Pancreas (tissue), 10 donors: ENCODE results near the gene TMEM183A. TPM values are rescaled to one million over a fixed set of nuclear protein-coding genes. Genes with fewer than 3 reads are reported as not detected.

Source experiments
- ATAC-seq, 4 donors: fragments of 200-7000 bp; cut with Tn5 transposase; one replicate each; pipeline versions ENCODE4 v1.8.0 to v1.9.1; 2020; ENCODE audit warnings: mild to moderate bottlenecking in 4 of 4, moderate library complexity in 4 of 4
- DNase-seq, 6 donors: peaks; one replicate each; pipeline ENCODE4 v3.0.0-alpha.2; 2020
- FAIRE-seq: peaks from 2 replicates; lab custom pipeline; 2012; peaks lifted over from hg19 to GRCh38; lab: Jason Lieb, UNC
- H3K27ac ChIP-seq, 4 donors: fragments of 200-600 bp; sonication (generic); 1 replicate in 3 of 4; 2 replicates in 1 of 4; pipeline versions ENCODE4 v1.5.0 to v1.8.0; 2020
- H3K27me3 ChIP-seq, 4 donors: fragments of 200-600 bp; one replicate each; pipeline ENCODE4 v1.8.0; 2021
- H3K36me3 ChIP-seq, 3 donors: fragments of 200-600 bp; sonication (generic) in 1 of 3; one replicate each; pipeline versions ENCODE4 v1.5.0 to v1.8.0; 2020 to 2021
- H3K4me1 ChIP-seq, 3 donors: fragments of 200-600 bp; one replicate each; pipeline ENCODE4 v1.8.0; 2021
- H3K4me3 ChIP-seq, 4 donors: fragments of 200-600 bp; sonication (generic) in 2 of 4; one replicate each; pipeline versions ENCODE4 v1.5.0 to v1.8.0; 2020 to 2021
- H3K9me3 ChIP-seq, 4 donors: fragments of 200-600 bp; one replicate each; pipeline ENCODE4 v1.8.0; 2021
- CTCF ChIP-seq, 4 donors: fragments of 200-600 bp; sonication (generic) in 3 of 4; IDR thresholded peaks; one replicate each; pipeline versions ENCODE4 v1.5.0 to v1.8.0; 2021; ENCODE audit warnings: antibody characterized with exemption in 4 of 4
- WGBS, 2 donors: extraction: QIAGEN DNeasy Blood & Tissue Kit; methylation state at CpG; one replicate each; pipeline ENCODE4 v1.1.7; 2013; 5-methylcytosine and 5-hydroxymethylcytosine counted together
- intact Hi-C, 3 donors: fragments of 100-400 bp; cut with DNase I; formaldehyde crosslinking; loops; one replicate each; pipeline versions ENCODE4 v1.11.1 to v1.14.2; 2022
- polyA plus RNA-seq, 2 donors: library from polyadenylated mRNA; stranded (reverse); fragments of 200-250 nt; gene quantifications; one replicate each; pipeline ENCODE4 v1.2.3, GENCODE V29; 2013
- total RNA-seq, 6 donors: library from RNA; stranded (reverse); fragmentation: NEBNext Ultra II Directional in 4 of 6; extraction: Animal tissue kit (Norgen Biotek cat#: 25700) in 4 of 6; gene quantifications; one replicate each; pipeline versions ENCODE4 v1.2.1 to v1.2.4, GENCODE V29; 2021 to 2023
- donor health status: healthy with polysubstance abuse.
- donor health status: DM: no; HTN: no; CAD: no; lungs with moderate emphysema.
- donor health status: DM: no; HTN: no; CAD: no.
- donor health status: control.
- donor health status: control.
- donor health status: Bipolar disorder and iron deficiency.
- donor health status: DM: yes; HTN: yes; CAD: no.
- donor health status: DM: no; HTN: no; CAD: no.
- donor health status: DM: no; HTN: no; CAD: no.
- donor health status: DM: yes; HTN: yes; CAD: no.

Gene TMEM183A
- total and polyA plus RNA-seq, 8 donors = 16.6 to 38.7 (median 30.6) TPM

GRCh38 chr1:203050826-203051225, 43.7 kb downstream of the TMEM183A start:
- no peaks in the 10 kb centered on the region for H3K4me1 ChIP-seq
- no peaks in the 10 kb centered on the region for H3K9me3 ChIP-seq
- intact Hi-C loops = no loop called here
- no peak overlapping the region for H3K27ac ChIP-seq
- FAIRE-seq = no peak
- ATAC-seq = no peak
- TF ChIP-seq CTCF (IDR thresholded peaks at IDR 0.05) = no peak
- 67 to 69% methylated on average over 4 of the region's 4 CpGs for WGBS, 2 donors
- no peak for DNase-seq
- no peaks in the 10 kb centered on the region for H3K27me3 ChIP-seq
- no peak overlapping the region for H3K4me3 ChIP-seq
- no peaks in the 10 kb centered on the region for H3K36me3 ChIP-seq

GRCh38 chr1:203051841-203052324, 44.7 kb downstream of the TMEM183A start:
- intact Hi-C loops = no loop called here
- DNase-seq (no peak), FAIRE-seq (no peak), ATAC-seq (no peak)
- H3K9me3 ChIP-seq = no peaks in the 10 kb centered on the region
- no peaks in the 10 kb centered on the region for H3K27me3 ChIP-seq
- no peaks in the 10 kb centered on the region for H3K36me3 ChIP-seq
- WGBS, 2 donors = 47 to 50% methylated on average over 19 to 20 of the region's 20 CpGs
- no peak overlapping the region for H3K4me3 ChIP-seq
- TF ChIP-seq CTCF (IDR thresholded peaks at IDR 0.05) = no peak
- no peak overlapping the region for H3K27ac ChIP-seq
- no peaks in the 10 kb centered on the region for H3K4me1 ChIP-seq

- WGBS, 2 donors = 81 to 89% methylated on average over 3 of the region's 3 CpGs
- Histone ChIP-seq H3K36me3 (no peaks in the 10 kb centered on the region), H3K4me3 (no peak overlapping the region), H3K9me3 (no peaks in the 10 kb centered on the region), H3K4me1 (no peaks in the 10 kb centered on the region), H3K27me3 (no peaks in the 10 kb centered on the region), H3K27ac (no peak overlapping the region)
- ATAC-seq = no peak
- TF ChIP-seq CTCF (IDR thresholded peaks at IDR 0.05) = no peak
- no peak for FAIRE-seq
- intact Hi-C loops = no loop called here
- no peak for DNase-seq
Observed at GRCh38 chr1:203052601-203053000, 45.4 kb downstream of the TMEM183A start.

DNA sequence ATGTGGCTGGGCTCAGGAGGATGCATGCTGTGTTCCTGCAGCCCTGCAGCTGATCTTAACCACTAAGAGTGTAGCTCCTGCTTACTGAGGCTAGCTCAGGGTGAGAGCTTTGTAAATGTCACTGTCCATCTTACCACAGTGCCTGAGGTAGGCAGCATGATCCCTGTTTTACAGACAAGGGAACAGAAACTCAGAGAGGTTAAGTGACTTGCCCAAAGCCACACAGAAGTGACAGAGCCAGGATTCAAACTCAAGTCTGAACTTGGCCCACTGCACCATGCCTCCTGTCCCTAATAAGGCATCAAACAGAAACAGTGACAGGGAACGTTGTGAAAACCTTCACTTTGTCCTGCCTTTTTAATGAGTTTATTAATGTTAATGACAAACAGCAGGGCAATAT, 47.0 kb downstream of the TMEM183A start:
- intact Hi-C loops = no loop called here
- Histone ChIP-seq H3K36me3 (no peaks in the 10 kb centered on the region), H3K9me3 (no peaks in the 10 kb centered on the region), H3K4me1 (no peaks in the 10 kb centered on the region), H3K4me3 (no peak overlapping the region), H3K27me3 (no peaks in the 10 kb centered on the region), H3K27ac (no peak overlapping the region)
- ATAC-seq (no peak), FAIRE-seq (no peak), DNase-seq (no peak)
- whole genome bisulfite sequencing, 2 donors = 23 to 36% methylated on average over 1 of the region's 1 CpG
- no peak for TF ChIP-seq CTCF (IDR thresholded peaks at IDR 0.05)

GRCh38 chr1:203054642-203055041, 47.5 kb downstream of the TMEM183A start:
- no peak for DNase-seq
- Histone ChIP-seq H3K36me3 (no peaks in the 10 kb centered on the region), H3K27me3 (no peaks in the 10 kb centered on the region), H3K27ac (no peak overlapping the region), H3K4me1 (no peaks in the 10 kb centered on the region), H3K4me3 (no peak overlapping the region), H3K9me3 (no peaks in the 10 kb centered on the region)
- 65 to 67% methylated on average over 5 of the region's 5 CpGs for WGBS, 2 donors
- no peak for FAIRE-seq
- intact Hi-C loops = no loop called here
- no peak for TF ChIP-seq CTCF (IDR thresholded peaks at IDR 0.05)
- no peak for ATAC-seq
